GM21723 (cell line): ENCODE results near the gene SEC23IP.
"Not testable (repeated sequence)": the region's sequence is repeated elsewhere in the genome, so short reads cannot be mapped to it uniquely, and the experiment has no call there.

Experiments
- ATAC-seq: cut with Tn5 transposase; IDR thresholded peaks from one replicate; pipeline ENCODE4 v1.9.1; 2021; ENCODE audit warnings: mild to moderate bottlenecking, moderate library complexity; ENCODE audit not compliant: unreplicated experiment

Gene SEC23IP

GRCh38 chr10:119878524-119878923 is 14.0 kb upstream of the SEC23IP start:
- ATAC-seq = no peak

GRCh38 chr10:119883901-119884611 is 8.5 kb upstream of the SEC23IP start:
- not testable (repeated sequence) for ATAC-seq

- ATAC-seq = not testable (repeated sequence)
These were observed 6.5 kb upstream of the SEC23IP start for GRCh38 chr10:119886070-119886469.

- ATAC-seq = not testable (repeated sequence)
These were observed 3.8 kb upstream of the SEC23IP start for GRCh38 chr10:119888715-119889114.

GRCh38 chr10:119889201-119889600 is 3.3 kb upstream of the SEC23IP start:
- ATAC-seq = not testable (repeated sequence)

- ATAC-seq = not testable (repeated sequence)
These were observed 2.2 kb upstream of the SEC23IP start for GRCh38 chr10:119890307-119890706.

GRCh38 chr10:119891849-119892187 is 712 bp upstream of the SEC23IP start:
- ATAC-seq = not testable (repeated sequence)

GRCh38 chr10:119893074-119893473 is 544 bp downstream of the SEC23IP start:
- ATAC-seq = no peak

- no peak for ATAC-seq
These were observed 1.4 kb downstream of the SEC23IP start for GRCh38 chr10:119893845-119894427.

GRCh38 chr10:119896061-119896655 is 3.6 kb downstream of the SEC23IP start:
- no peak for ATAC-seq

- no peak for ATAC-seq
These were observed 4.6 kb downstream of the SEC23IP start for GRCh38 chr10:119896937-119897770.

- no peak for ATAC-seq
These were observed 6.0 kb downstream of the SEC23IP start for GRCh38 chr10:119898577-119898976.

GRCh38 chr10:119903946-119904666 is 11.6 kb downstream of the SEC23IP start:
- ATAC-seq = no peak

GRCh38 chr10:119907695-119908094 is 15.2 kb downstream of the SEC23IP start:
- not testable (repeated sequence) for ATAC-seq

- ATAC-seq = no peak
These were observed 15.6 kb downstream of the SEC23IP start for GRCh38 chr10:119908166-119908565.

GRCh38 chr10:119910689-119911088 is 18.2 kb downstream of the SEC23IP start:
- ATAC-seq = no peak

GRCh38 chr10:119917777-119918176 is 25.2 kb downstream of the SEC23IP start:
- no peak for ATAC-seq

GRCh38 chr10:119919271-119919670 is 26.7 kb downstream of the SEC23IP start:
- no peak for ATAC-seq

GRCh38 chr10:119919826-119920225 is 27.3 kb downstream of the SEC23IP start:
- no peak for ATAC-seq

GRCh38 chr10:119928411-119928810 is 35.9 kb downstream of the SEC23IP start:
- ATAC-seq = no peak

- ATAC-seq = no peak
These were observed 39.3 kb downstream of the SEC23IP start for GRCh38 chr10:119931871-119932270.
